SK-N-SH treated with all-trans-retinoic acid at 6 μM for 48 hours (cell line): ENCODE results near the gene COPE.

Source experiments
- ATAC-seq: fragments of 200-7000 bp; cut with Tn5 transposase; 3 replicates; pipeline ENCODE4 v1.9.1; 2020; ENCODE audit warnings: mild to moderate bottlenecking, moderate library complexity
- ARNTL ChIP-seq: fragments of 450-650 bp; formaldehyde crosslinking; IDR thresholded peaks from 2 replicates; pipeline ENCODE4 v1.5.0; 2020; ENCODE audit warnings: low read depth, mild to moderate bottlenecking, moderate library complexity, borderline replicate concordance
- BACH2 ChIP-seq: fragments of 250-450 bp; sonication (Bioruptor Pico); IDR thresholded peaks from 2 replicates; pipeline ENCODE4 v1.9.0; 2021; ENCODE audit warnings: mild to moderate bottlenecking, borderline replicate concordance
- CREB5 ChIP-seq: fragments of 250-450 bp; sonication (Bioruptor Pico); IDR thresholded peaks from 2 replicates; pipeline ENCODE4 v1.5.1; 2020; ENCODE audit warnings: low read depth, mild to moderate bottlenecking, moderate library complexity
- CSDC2 ChIP-seq: fragments of 250-450 bp; sonication (Bioruptor Pico); IDR thresholded peaks from 2 replicates; pipeline ENCODE4 v1.5.0; 2020; ENCODE audit warnings: mild to moderate bottlenecking, moderate library complexity
- CSRNP3 ChIP-seq: fragments of 250-450 bp; sonication (Bioruptor Pico); IDR thresholded peaks from 2 replicates; pipeline ENCODE4 v1.5.1; 2021; ENCODE audit warnings: mild to moderate bottlenecking, moderate library complexity
- ESRRG ChIP-seq: fragments of 250-450 bp; sonication (Bioruptor Pico); IDR thresholded peaks from 2 replicates; pipeline ENCODE4 v1.6.1; 2021; ENCODE audit warnings: mild to moderate bottlenecking
- GLIS3 ChIP-seq: fragments of 250-450 bp; sonication (Bioruptor Pico); IDR thresholded peaks from 2 replicates; pipeline ENCODE4 v1.5.0; 2020; ENCODE audit warnings: mild to moderate bottlenecking, moderate library complexity
- ISL1 ChIP-seq: fragments of 250-450 bp; sonication (Bioruptor Pico); IDR thresholded peaks from 2 replicates; pipeline ENCODE4 v2.1.2; 2022; ENCODE audit warnings: mild to moderate bottlenecking, moderate library complexity
- OSR1 ChIP-seq: fragments of 250-450 bp; sonication (Bioruptor Pico); IDR thresholded peaks from 2 replicates; pipeline ENCODE4 v1.8.0; 2022; ENCODE audit warnings: moderate library complexity, mild to moderate bottlenecking, inconsistent platforms
- POU6F1 ChIP-seq: fragments of 250-450 bp; sonication (Bioruptor Pico); IDR thresholded peaks from 2 replicates; pipeline ENCODE4 v1.8.0; 2021; ENCODE audit warnings: low read depth, mild to moderate bottlenecking, moderate library complexity, borderline replicate concordance
- PPARA ChIP-seq: fragments of 250-450 bp; sonication (Bioruptor Pico); IDR thresholded peaks from 2 replicates; pipeline ENCODE4 v1.5.0; 2020; ENCODE audit warnings: mild to moderate bottlenecking, borderline replicate concordance
- RARB ChIP-seq: fragments of 250-450 bp; sonication (Bioruptor Pico); IDR thresholded peaks from 2 replicates; pipeline ENCODE4 v1.8.0; 2021; ENCODE audit warnings: mild to moderate bottlenecking, moderate library complexity
- SNAI2 ChIP-seq: fragments of 250-450 bp; sonication (Bioruptor Pico); IDR thresholded peaks from 2 replicates; pipeline ENCODE4 v1.5.0; 2020; ENCODE audit warnings: mild to moderate bottlenecking, moderate library complexity
- TCF4 ChIP-seq: fragments of 250-450 bp; sonication (Bioruptor Pico); IDR thresholded peaks from 2 replicates; pipeline ENCODE4 v1.8.0; 2021; ENCODE audit warnings: mild to moderate bottlenecking, moderate library complexity, borderline replicate concordance
- TOX ChIP-seq: fragments of 250-450 bp; sonication (Bioruptor Pico); IDR thresholded peaks from 2 replicates; pipeline ENCODE4 v1.8.0; 2021; ENCODE audit warnings: mild to moderate bottlenecking, moderate library complexity, borderline replicate concordance
- TSHZ2 ChIP-seq: fragments of 250-450 bp; sonication (Bioruptor Pico); IDR thresholded peaks from 2 replicates; pipeline ENCODE4 v1.5.0; 2020; ENCODE audit warnings: mild to moderate bottlenecking, moderate library complexity
- ZC3H10 ChIP-seq: fragments of 250-450 bp; sonication (Bioruptor Pico); IDR thresholded peaks from 2 replicates; pipeline ENCODE4 v1.5.1; 2021; ENCODE audit warnings: mild to moderate bottlenecking, moderate library complexity
- ZFP3 ChIP-seq: fragments of 250-450 bp; sonication (Bioruptor Pico); IDR thresholded peaks from 2 replicates; pipeline ENCODE4 v1.5.0; 2020; ENCODE audit warnings: mild to moderate bottlenecking, moderate library complexity
- ZFP30 ChIP-seq: fragments of 450-650 bp; formaldehyde crosslinking; IDR thresholded peaks from 2 replicates; pipeline ENCODE4 v1.5.0; 2022; ENCODE audit warnings: mild to moderate bottlenecking, moderate library complexity
- ZNF565 ChIP-seq: fragments of 450-650 bp; formaldehyde crosslinking; conservative IDR thresholded peaks from 2 replicates; pipeline ENCODE4 v1.5.0; 2020; ENCODE audit warnings: low read depth, mild to moderate bottlenecking, moderate library complexity
- ZNF8 ChIP-seq: fragments of 450-650 bp; formaldehyde crosslinking; IDR thresholded peaks from 2 replicates; pipeline ENCODE4 v1.5.0; 2020; ENCODE audit warnings: mild to moderate bottlenecking, moderate library complexity
- TF ChIP-seq, protein P1 (sequence below): fragments of 250-450 bp; sonication (Bioruptor Pico); IDR thresholded peaks from 2 replicates; pipeline ENCODE4 v1.8.0; 2020; ENCODE audit warnings: mild to moderate bottlenecking, moderate library complexity, borderline replicate concordance

COPE gene

DNA sequence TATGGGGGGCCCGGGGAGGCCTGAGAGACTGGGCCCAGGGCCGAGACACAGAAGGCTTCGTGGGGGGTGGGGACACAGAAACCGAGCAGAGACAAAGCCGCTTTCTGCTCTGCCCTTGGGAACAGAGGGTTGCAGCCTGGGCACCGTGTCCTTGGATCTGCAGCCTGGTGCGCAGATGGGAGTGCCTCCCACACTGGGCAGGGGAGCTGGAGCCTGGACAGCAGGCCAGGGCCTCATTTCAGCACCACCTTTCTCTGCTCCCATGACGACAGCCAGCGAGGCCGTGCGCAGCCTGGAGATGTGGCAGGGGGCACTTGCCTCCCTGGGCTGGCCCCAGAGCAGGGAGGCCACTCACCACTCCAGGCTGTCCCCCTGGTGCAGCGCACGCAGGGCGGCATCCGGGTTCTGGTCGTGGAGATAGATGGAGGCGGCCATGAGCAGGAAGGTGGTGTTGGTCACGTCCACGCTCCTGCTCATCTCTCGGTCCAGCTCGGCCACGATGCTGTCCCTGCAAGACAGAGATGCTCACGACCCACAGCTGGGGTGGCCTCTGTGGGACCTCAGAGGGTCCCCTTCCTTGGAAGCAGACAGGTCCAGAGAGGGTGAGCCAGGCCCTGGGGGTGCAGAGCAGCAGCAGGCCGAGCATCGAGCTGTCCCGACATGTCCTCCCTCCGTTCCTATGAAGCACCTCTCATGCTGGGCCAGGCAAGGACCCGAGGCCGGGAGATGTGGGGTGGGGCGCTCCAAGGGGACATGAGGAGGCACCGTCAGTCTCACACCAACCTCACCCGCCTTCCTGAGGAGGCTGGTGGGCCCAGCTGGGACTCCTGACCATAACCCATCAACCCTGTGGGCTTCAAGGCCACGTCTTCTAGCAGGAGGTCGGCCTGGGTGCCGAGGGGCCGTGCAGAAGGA, 12.3 kb downstream of the COPE start:
- ATAC-seq: no peak
- TF ChIP-seq ZFP30 (CRISPR knock-in tag) (no peak), ISL1 (no peak), ZNF8 (CRISPR knock-in tag) (no peak), OSR1 (CRISPR knock-in tag) (no peak), PPARA (CRISPR knock-in tag) (no peak), TSHZ2 (CRISPR knock-in tag) (no peak), CSRNP3 (no peak), POU6F1 (CRISPR knock-in tag) (no peak), ZFP3 (CRISPR knock-in tag) (no peak), CREB5 (no peak), TCF4 (CRISPR knock-in tag) (no peak), BACH2 (CRISPR knock-in tag) (no peak), ZC3H10 (CRISPR knock-in tag) (no peak), ZNF565 (CRISPR knock-in tag) (no peak), CSDC2 (CRISPR knock-in tag) (no peak), RARB (no peak), ARNTL (no peak), ESRRG (CRISPR knock-in tag) (no peak)
- TF ChIP-seq, protein P1, sequence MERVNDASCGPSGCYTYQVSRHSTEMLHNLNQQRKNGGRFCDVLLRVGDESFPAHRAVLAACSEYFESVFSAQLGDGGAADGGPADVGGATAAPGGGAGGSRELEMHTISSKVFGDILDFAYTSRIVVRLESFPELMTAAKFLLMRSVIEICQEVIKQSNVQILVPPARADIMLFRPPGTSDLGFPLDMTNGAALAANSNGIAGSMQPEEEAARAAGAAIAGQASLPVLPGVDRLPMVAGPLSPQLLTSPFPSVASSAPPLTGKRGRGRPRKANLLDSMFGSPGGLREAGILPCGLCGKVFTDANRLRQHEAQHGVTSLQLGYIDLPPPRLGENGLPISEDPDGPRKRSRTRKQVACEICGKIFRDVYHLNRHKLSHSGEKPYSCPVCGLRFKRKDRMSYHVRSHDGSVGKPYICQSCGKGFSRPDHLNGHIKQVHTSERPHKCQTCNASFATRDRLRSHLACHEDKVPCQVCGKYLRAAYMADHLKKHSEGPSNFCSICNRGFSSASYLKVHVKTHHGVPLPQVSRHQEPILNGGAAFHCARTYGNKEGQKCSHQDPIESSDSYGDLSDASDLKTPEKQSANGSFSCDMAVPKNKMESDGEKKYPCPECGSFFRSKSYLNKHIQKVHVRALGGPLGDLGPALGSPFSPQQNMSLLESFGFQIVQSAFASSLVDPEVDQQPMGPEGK (CRISPR knock-in tag): no peak

DNA sequence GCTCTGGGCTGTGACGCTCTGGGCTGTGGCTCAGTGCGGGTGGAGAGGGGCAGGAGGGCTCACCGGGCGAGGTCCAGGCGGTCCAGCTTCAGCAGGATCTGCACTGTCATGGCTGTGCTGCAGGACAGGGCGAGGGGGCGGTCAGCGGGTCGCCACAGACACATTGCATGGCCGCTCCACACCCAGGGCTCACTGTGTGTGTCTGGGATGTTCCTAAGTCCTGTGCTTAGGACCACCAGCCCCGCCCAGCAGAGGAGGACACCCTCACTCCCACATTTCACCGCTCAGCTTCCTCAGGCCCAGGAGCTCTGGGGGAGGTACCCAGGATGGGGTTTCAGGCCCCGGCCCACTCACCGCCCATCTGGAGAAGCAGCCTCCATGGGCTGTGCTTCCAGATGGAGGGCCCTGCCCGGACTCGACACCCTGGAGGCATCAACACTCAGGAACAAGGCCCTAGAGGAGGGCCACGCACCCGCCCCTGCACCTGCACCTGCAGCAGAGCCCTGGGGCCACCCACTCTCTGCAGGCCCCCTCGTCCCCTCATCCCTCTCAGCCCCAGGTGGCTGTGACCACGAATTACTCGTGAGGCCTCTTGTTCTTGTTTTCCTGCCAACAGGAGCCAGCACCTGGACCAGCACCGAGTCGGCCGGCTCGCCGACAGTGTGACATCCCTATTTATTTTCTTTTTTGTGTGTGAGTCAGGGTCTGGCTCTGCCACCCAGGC, 13.5 kb downstream of the COPE start:
- peak; percentile 8; the same call in 1 of the 3 replicates for ATAC-seq
- no peak for TF ChIP-seq CSRNP3
- TF ChIP-seq ISL1: no peak
- TF ChIP-seq CSDC2 (CRISPR knock-in tag): no peak
- TF ChIP-seq ARNTL: no peak
- TF ChIP-seq OSR1 (CRISPR knock-in tag): no peak
- no peak for TF ChIP-seq TCF4 (CRISPR knock-in tag)
- TF ChIP-seq ESRRG (CRISPR knock-in tag): no peak
- no peak for TF ChIP-seq ZNF8 (CRISPR knock-in tag)
- no peak for TF ChIP-seq GLIS3 (CRISPR knock-in tag)
- no peak for TF ChIP-seq TOX (CRISPR knock-in tag)
- TF ChIP-seq BACH2 (CRISPR knock-in tag): no peak
- no peak for TF ChIP-seq ZC3H10 (CRISPR knock-in tag)
- no peak for TF ChIP-seq RARB
- no peak for TF ChIP-seq SNAI2
- no peak for TF ChIP-seq ZFP30 (CRISPR knock-in tag)
- TF ChIP-seq ZNF565 (CRISPR knock-in tag): no peak
